ENCODE measurements around the gene PIEZO2.

DNA sequence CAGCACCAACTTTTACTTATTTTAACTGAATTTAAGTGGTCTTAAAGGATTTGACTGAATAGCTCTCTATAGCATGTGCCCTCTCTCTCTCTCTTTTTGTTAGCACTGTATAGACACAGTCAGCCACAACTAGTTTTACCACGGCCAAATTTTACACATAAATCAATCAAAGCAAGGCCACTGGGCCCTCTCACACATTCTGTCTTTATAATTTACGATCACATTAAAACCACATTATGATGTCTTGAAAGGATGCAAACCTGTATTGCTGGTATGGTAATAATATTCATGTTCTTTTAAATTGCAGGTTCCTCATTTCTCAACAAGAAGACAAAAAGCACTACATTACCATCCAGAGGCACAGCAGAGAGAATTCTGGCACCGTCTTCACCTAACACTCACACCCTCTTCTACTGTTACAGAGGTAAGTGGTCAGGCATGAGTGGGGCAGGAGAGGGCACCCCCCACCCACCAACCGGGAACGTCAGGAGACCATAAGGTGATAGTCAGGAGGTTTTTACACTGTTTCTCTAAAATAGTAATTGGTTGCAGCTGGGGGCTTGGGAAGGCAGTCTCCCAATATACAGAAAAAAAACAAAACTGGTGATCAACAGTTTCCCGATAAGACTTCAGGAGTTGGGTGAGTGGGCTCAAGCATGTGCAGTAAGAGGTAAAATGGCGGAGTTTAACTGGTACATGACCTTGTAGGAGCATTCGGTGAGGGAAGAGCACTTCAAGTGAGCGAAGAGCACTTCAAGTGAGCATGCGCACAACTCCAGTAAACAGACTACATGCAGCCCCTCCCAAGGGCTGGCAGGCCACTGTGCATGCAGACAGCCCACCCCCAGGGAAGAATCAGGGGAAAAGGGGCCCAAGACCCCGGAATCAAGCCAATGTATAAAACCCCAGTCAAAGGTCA is 296.7 kb downstream of the PIEZO2 start:
- TF ChIP-seq CTCF (IDR thresholded peaks at IDR 0.05) (no peak), EP300 (IDR thresholded peaks at IDR 0.05) (no peak), POLR2A (IDR thresholded peaks at IDR 0.05) (no peak), POLR2AphosphoS5 (IDR thresholded peaks at IDR 0.05) (no peak)

Data from gastroesophageal sphincter (tissue), 3 donors.